KOPT-K1 (cell line): ENCODE results near the gene CERS4.
"Not testable (repeated sequence)": the region's sequence is repeated elsewhere in the genome, so short reads cannot be mapped to it uniquely, and the experiment has no call there.

ENCODE experiments used
- H3K27ac ChIP-seq: fragments of 200-600 bp; sonication (generic); 2 replicates; pipeline ENCODE4 v1.5.1; 2016; ENCODE audit warnings: antibody characterized with exemption, mild to moderate bottlenecking, low read depth, low read length; ENCODE audit not compliant: poor library complexity, severe bottlenecking
- H3K36me3 ChIP-seq: fragments of 200-600 bp; sonication (generic); 2 replicates; pipeline ENCODE4 v1.5.1; 2017; ENCODE audit warnings: antibody characterized with exemption, mild to moderate bottlenecking, low read length, moderate library complexity; ENCODE audit not compliant: insufficient read depth
- H3K9me3 ChIP-seq: fragments of 200-600 bp; sonication (generic); 2 replicates; pipeline ENCODE4 v1.5.1; 2017; ENCODE audit warnings: antibody characterized with exemption, low read length, mild to moderate bottlenecking; ENCODE audit not compliant: insufficient read depth, poor library complexity, severe bottlenecking

The CERS4 gene

GRCh38 chr19:8204961-8205360 is 4.2 kb upstream of the CERS4 start:
- no peaks in the 10 kb centered on the region for H3K36me3 ChIP-seq
- no peak overlapping the region for H3K27ac ChIP-seq
- H3K9me3 ChIP-seq: no peaks in the 10 kb centered on the region

- H3K27ac ChIP-seq: no peak overlapping the region
- H3K36me3 ChIP-seq: no peaks in the 10 kb centered on the region
- no peaks in the 10 kb centered on the region for H3K9me3 ChIP-seq
Observed at GRCh38 chr19:8206147-8207087, 2.8 kb upstream of the CERS4 start.

GRCh38 chr19:8207326-8207725 is 1.8 kb upstream of the CERS4 start:
- H3K27ac ChIP-seq, H3K9me3 ChIP-seq, H3K36me3 ChIP-seq: not testable (repeated sequence)

GRCh38 chr19:8208119-8208921 is 850 bp upstream of the CERS4 start:
- Histone ChIP-seq H3K36me3 (no peaks in the 10 kb centered on the region), H3K9me3 (no peaks in the 10 kb centered on the region), H3K27ac (no peak overlapping the region)

- H3K36me3 ChIP-seq: no peaks in the 10 kb centered on the region
- H3K27ac ChIP-seq: no peak overlapping the region
- H3K9me3 ChIP-seq: no peaks in the 10 kb centered on the region
Observed at GRCh38 chr19:8209462-8210378, 550 bp downstream of the CERS4 start.

GRCh38 chr19:8210421-8211101 is 1.4 kb downstream of the CERS4 start:
- no peak overlapping the region for H3K27ac ChIP-seq
- H3K36me3 ChIP-seq: no peaks in the 10 kb centered on the region
- H3K9me3 ChIP-seq: no peaks in the 10 kb centered on the region

GRCh38 chr19:8212212-8212611 is 3.0 kb downstream of the CERS4 start:
- Histone ChIP-seq H3K9me3 (no peaks in the 10 kb centered on the region), H3K36me3 (no peaks in the 10 kb centered on the region), H3K27ac (no peak overlapping the region)

- no peak overlapping the region for H3K27ac ChIP-seq
- no peaks in the 10 kb centered on the region for H3K9me3 ChIP-seq
- H3K36me3 ChIP-seq: no peaks in the 10 kb centered on the region
Observed at GRCh38 chr19:8212916-8213315, 3.7 kb downstream of the CERS4 start.

- H3K9me3 ChIP-seq: no peaks in the 10 kb centered on the region
- no peak overlapping the region for H3K27ac ChIP-seq
- no peaks in the 10 kb centered on the region for H3K36me3 ChIP-seq
Observed at GRCh38 chr19:8213827-8214672, 4.9 kb downstream of the CERS4 start.

- Histone ChIP-seq H3K36me3 (no peaks in the 10 kb centered on the region), H3K27ac (no peak overlapping the region), H3K9me3 (no peaks in the 10 kb centered on the region)
Observed at GRCh38 chr19:8214802-8215201, 5.6 kb downstream of the CERS4 start.

GRCh38 chr19:8215783-8216182 is 6.6 kb downstream of the CERS4 start:
- no peaks in the 10 kb centered on the region for H3K36me3 ChIP-seq
- no peak overlapping the region for H3K27ac ChIP-seq
- no peaks in the 10 kb centered on the region for H3K9me3 ChIP-seq

- Histone ChIP-seq H3K9me3 (no peaks in the 10 kb centered on the region), H3K36me3 (no peaks in the 10 kb centered on the region), H3K27ac (no peak overlapping the region)
Observed at GRCh38 chr19:8216357-8216756, 7.2 kb downstream of the CERS4 start.

GRCh38 chr19:8218127-8218526 is 9.0 kb downstream of the CERS4 start:
- not testable (repeated sequence) for H3K36me3 ChIP-seq, H3K9me3 ChIP-seq, H3K27ac ChIP-seq

- H3K27ac ChIP-seq: no peak overlapping the region
- no peaks in the 10 kb centered on the region for H3K36me3 ChIP-seq
- H3K9me3 ChIP-seq: no peaks in the 10 kb centered on the region
Observed at GRCh38 chr19:8220481-8220880, 11.3 kb downstream of the CERS4 start.
